HG03342 (cell line): ENCODE data around the gene FHOD1.

Source experiments
- ATAC-seq: cut with Tn5 transposase; IDR thresholded peaks from one replicate; pipeline ENCODE4 v1.9.1; 2021; ENCODE audit warnings: mild to moderate bottlenecking, moderate library complexity; ENCODE audit not compliant: unreplicated experiment

Gene FHOD1

GRCh38 chr16:67179421-67180080, 67.7 kb downstream of the FHOD1 start:
- no peak for ATAC-seq
